Activated naive CD8-positive, alpha-beta T cell treated with anti-CD3 and anti-CD28 coated beads, Interleukin-2, amount 10 ng/mL, durations not matched to agents 7 days and 5 days (primary cell): ENCODE results near the gene ZCCHC24. TPM values are rescaled to one million over a fixed set of nuclear protein-coding genes. Genes with fewer than 3 reads are reported as not detected.

ENCODE experiments used
- ATAC-seq: fragments of 150-1000 bp; cut with Tn5 transposase; one replicate; pipeline ENCODE4 v1.10.0; 2021; ENCODE audit warnings: low read depth, moderate library complexity
- POLR2A ChIA-PET: fragments of 350-600 bp; sonication (Branson Sonifier 250); formaldehyde crosslinking; loops from one replicate; lab custom pipeline; 2021; ENCODE audit warnings: antibody characterized with exemption; lab: Charles Lee
- DNase-seq: peaks from one replicate; pipeline ENCODE4 v3.0.0; 2021
- H3K27ac Mint-ChIP-seq: one replicate; pipeline ENCODE4 v1.8.0; 2022; ENCODE audit warnings: mild to moderate bottlenecking, mixed read lengths
- H3K27me3 Mint-ChIP-seq: one replicate; pipeline ENCODE4 v1.8.0; 2022; ENCODE audit warnings: mild to moderate bottlenecking, moderate library complexity, mixed read lengths
- H3K36me3 Mint-ChIP-seq: one replicate; pipeline ENCODE4 v1.8.0; 2021; ENCODE audit warnings: mild to moderate bottlenecking, mixed read lengths
- H3K4me1 Mint-ChIP-seq: one replicate; pipeline ENCODE4 v1.8.0; 2021; ENCODE audit warnings: mixed read lengths
- H3K4me3 Mint-ChIP-seq: one replicate; pipeline ENCODE4 v1.8.0; 2022; ENCODE audit warnings: mild to moderate bottlenecking, moderate library complexity, mixed read lengths
- H3K9me3 Mint-ChIP-seq: one replicate; pipeline ENCODE4 v1.8.0; 2021; ENCODE audit warnings: mixed read lengths
- total RNA-seq, 2 experiments: library from RNA; stranded (reverse); gene quantifications; one replicate each; pipeline ENCODE4 v1.2.3, GENCODE V29; 2021

Gene ZCCHC24
- total RNA-seq, 2 experiments from 2014 or later, result 2.4 to 3.2 TPM

- no peaks in the 10 kb centered on the region for H3K36me3 Mint-ChIP-seq
- no peak overlapping the region for H3K4me3 Mint-ChIP-seq
- POLR2A ChIA-PET, result no interaction called here
- no peaks in the 10 kb centered on the region for H3K27me3 Mint-ChIP-seq
- no peaks in the 10 kb centered on the region for H3K9me3 Mint-ChIP-seq
- peaks cover 6% of the 10 kb centered on the region for H3K4me1 Mint-ChIP-seq
- ATAC-seq (no peak), DNase-seq (no peak)
- no peak overlapping the region for H3K27ac Mint-ChIP-seq
Measured at GRCh38 chr10:79429751-79430150, 15.7 kb downstream of the ZCCHC24 start.

GRCh38 chr10:79427965-79428364 lies 17.5 kb downstream of the ZCCHC24 start:
- no peaks in the 10 kb centered on the region for H3K27me3 Mint-ChIP-seq
- POLR2A ChIA-PET, result no interaction called here
- no peak overlapping the region for H3K27ac Mint-ChIP-seq
- H3K36me3 Mint-ChIP-seq, result no peaks in the 10 kb centered on the region
- no peak for ATAC-seq
- H3K9me3 Mint-ChIP-seq, result no peaks in the 10 kb centered on the region
- DNase-seq, result no peak
- no peak overlapping the region for H3K4me3 Mint-ChIP-seq
- H3K4me1 Mint-ChIP-seq, result no peaks in the 10 kb centered on the region

- no peak for ATAC-seq
- Mint-ChIP-seq H3K4me3 (no peak overlapping the region), H3K36me3 (no peaks in the 10 kb centered on the region), H3K27ac (no peak overlapping the region), H3K27me3 (no peaks in the 10 kb centered on the region), H3K9me3 (no peaks in the 10 kb centered on the region), H3K4me1 (no peaks in the 10 kb centered on the region)
- DNase-seq, result no peak
- POLR2A ChIA-PET, result no interaction called here
Measured at GRCh38 chr10:79425074-79425532, 20.3 kb downstream of the ZCCHC24 start.

- Mint-ChIP-seq H3K4me1 (no peaks in the 10 kb centered on the region), H3K27me3 (no peaks in the 10 kb centered on the region)
Measured at GRCh38 chr10:79424221-79425073, 21.0 kb downstream of the ZCCHC24 start.

GRCh38 chr10:79422178-79422892 lies 23.1 kb downstream of the ZCCHC24 start:
- H3K27me3 Mint-ChIP-seq, result no peaks in the 10 kb centered on the region
- no peaks in the 10 kb centered on the region for H3K36me3 Mint-ChIP-seq
- no peak for ATAC-seq

More at GRCh38 chr10:79424221-79425073, 21.0 kb downstream of the ZCCHC24 start:
- H3K4me3 Mint-ChIP-seq, result no peak overlapping the region
- no peaks in the 10 kb centered on the region for H3K9me3 Mint-ChIP-seq
- POLR2A ChIA-PET, result no interaction called here
- DNase-seq (no peak), ATAC-seq (no peak)
- H3K36me3 Mint-ChIP-seq, result no peaks in the 10 kb centered on the region
- no peak overlapping the region for H3K27ac Mint-ChIP-seq

GRCh38 chr10:79420974-79421688 lies 24.3 kb downstream of the ZCCHC24 start:
- POLR2A ChIA-PET, result no interaction called here
- no peak overlapping the region for H3K4me3 Mint-ChIP-seq
- no peak overlapping the region for H3K27ac Mint-ChIP-seq
- no peaks in the 10 kb centered on the region for H3K4me1 Mint-ChIP-seq
- no peak for ATAC-seq
- no peaks in the 10 kb centered on the region for H3K36me3 Mint-ChIP-seq
- no peak for DNase-seq
- H3K27me3 Mint-ChIP-seq, result no peaks in the 10 kb centered on the region
- H3K9me3 Mint-ChIP-seq, result no peaks in the 10 kb centered on the region

More at GRCh38 chr10:79422178-79422892, 23.1 kb downstream of the ZCCHC24 start:
- Mint-ChIP-seq H3K4me1 (no peaks in the 10 kb centered on the region), H3K9me3 (no peaks in the 10 kb centered on the region), H3K4me3 (no peak overlapping the region), H3K27ac (no peak overlapping the region)
- no peak for DNase-seq
- POLR2A ChIA-PET, result no interaction called here

- ATAC-seq (no peak), DNase-seq (no peak)
- Mint-ChIP-seq H3K9me3 (no peaks in the 10 kb centered on the region), H3K27me3 (no peaks in the 10 kb centered on the region), H3K36me3 (no peaks in the 10 kb centered on the region), H3K4me3 (no peak overlapping the region), H3K27ac (no peak overlapping the region), H3K4me1 (no peaks in the 10 kb centered on the region)
- POLR2A ChIA-PET, result no interaction called here
Measured at GRCh38 chr10:79418886-79419595, 26.4 kb downstream of the ZCCHC24 start.

GRCh38 chr10:79418274-79418673 lies 27.1 kb downstream of the ZCCHC24 start:
- Mint-ChIP-seq H3K4me3 (no peak overlapping the region), H3K27me3 (no peaks in the 10 kb centered on the region), H3K27ac (no peak overlapping the region), H3K4me1 (no peaks in the 10 kb centered on the region), H3K9me3 (no peaks in the 10 kb centered on the region), H3K36me3 (no peaks in the 10 kb centered on the region)
- DNase-seq (no peak), ATAC-seq (no peak)
- POLR2A ChIA-PET, result no interaction called here

- Mint-ChIP-seq H3K9me3 (no peaks in the 10 kb centered on the region), H3K27me3 (no peaks in the 10 kb centered on the region), H3K4me1 (peaks cover 2% of the 10 kb centered on the region), H3K4me3 (no peak overlapping the region), H3K36me3 (no peaks in the 10 kb centered on the region), H3K27ac (no peak overlapping the region)
- DNase-seq (no peak), ATAC-seq (no peak)
- POLR2A ChIA-PET, result no interaction called here
Measured at GRCh38 chr10:79417731-79418130, 27.7 kb downstream of the ZCCHC24 start.

GRCh38 chr10:79417266-79417665 lies 28.2 kb downstream of the ZCCHC24 start:
- no peak overlapping the region for H3K4me3 Mint-ChIP-seq
- no peaks in the 10 kb centered on the region for H3K9me3 Mint-ChIP-seq
- ATAC-seq, result no peak
- H3K27ac Mint-ChIP-seq, result peak overlapping the region; percentile 25
- no peaks in the 10 kb centered on the region for H3K36me3 Mint-ChIP-seq
- peaks cover 2% of the 10 kb centered on the region for H3K4me1 Mint-ChIP-seq
- POLR2A ChIA-PET, result no interaction called here
- no peaks in the 10 kb centered on the region for H3K27me3 Mint-ChIP-seq
- DNase-seq, result no peak

- ATAC-seq (no peak), DNase-seq (no peak)
- Mint-ChIP-seq H3K4me1 (peaks cover 2% of the 10 kb centered on the region), H3K36me3 (no peaks in the 10 kb centered on the region), H3K27me3 (no peaks in the 10 kb centered on the region), H3K27ac (no peak overlapping the region), H3K4me3 (no peak overlapping the region), H3K9me3 (no peaks in the 10 kb centered on the region)
- POLR2A ChIA-PET, result no interaction called here
Measured at GRCh38 chr10:79416578-79417255, 28.7 kb downstream of the ZCCHC24 start.

GRCh38 chr10:79415736-79416577 lies 29.5 kb downstream of the ZCCHC24 start:
- no peaks in the 10 kb centered on the region for H3K9me3 Mint-ChIP-seq
- DNase-seq (no peak), ATAC-seq (no peak)
- no peaks in the 10 kb centered on the region for H3K36me3 Mint-ChIP-seq
- no peak overlapping the region for H3K27ac Mint-ChIP-seq
- POLR2A ChIA-PET, result no interaction called here
- H3K4me3 Mint-ChIP-seq, result no peak overlapping the region
- peaks cover 2% of the 10 kb centered on the region for H3K4me1 Mint-ChIP-seq
- H3K27me3 Mint-ChIP-seq, result no peaks in the 10 kb centered on the region
